Neural cell (in vitro differentiated cells): Measurements from ENCODE around the gene WDR75. TPM values are rescaled to one million over a fixed set of nuclear protein-coding genes. Genes with fewer than 3 reads are reported as not detected.

ENCODE experiments used
- H2AFZ ChIP-seq: fragments of 200-600, 300-800 bp; sonication (generic), shearing (Covaris generic); 2 replicates; pipeline ENCODE4 v1.6.0; 2014; ENCODE audit warnings: low read depth, mild to moderate bottlenecking, antibody characterized with exemption, low read length, moderate library complexity
- H3F3A ChIP-seq: fragments of 200-600 bp; shearing (Covaris generic); 2 replicates; pipeline ENCODE4 v1.6.1; 2016; ENCODE audit warnings: mild to moderate bottlenecking, moderate library complexity, mixed read lengths, antibody characterized with exemption, low read length; ENCODE audit not compliant: insufficient read depth, poor library complexity, severe bottlenecking
- H3K27ac ChIP-seq: fragments of 200-600, 300-800 bp; sonication (generic), shearing (Covaris generic); 2 replicates; pipeline ENCODE4 v1.5.1; 2014; ENCODE audit warnings: mild to moderate bottlenecking, low read length, moderate library complexity
- H3K27me3 ChIP-seq: fragments of 300-800, 200-600 bp; sonication (generic), shearing (Covaris generic); 2 replicates; pipeline ENCODE4 v1.6.0; 2014; ENCODE audit warnings: mild to moderate bottlenecking, low read depth, low read length, moderate library complexity; ENCODE audit not compliant: insufficient read depth
- H3K36me3 ChIP-seq: fragments of 300-800, 200-600 bp; sonication (generic), shearing (Covaris generic); 2 replicates; pipeline ENCODE4 v1.5.1; 2014; ENCODE audit warnings: mild to moderate bottlenecking, antibody characterized with exemption, low read length, moderate library complexity; ENCODE audit not compliant: insufficient read depth
- H3K4me2 ChIP-seq: fragments of 300-800, 200-600 bp; sonication (generic), shearing (Covaris generic); 2 replicates; pipeline ENCODE4 v1.6.0; 2014; ENCODE audit warnings: mild to moderate bottlenecking, low read length
- H3K4me3 ChIP-seq: fragments of 300-800, 200-600 bp; sonication (generic), shearing (Covaris generic); 2 replicates; pipeline ENCODE4 v1.5.1; 2014; ENCODE audit warnings: mild to moderate bottlenecking, low read length, moderate library complexity
- H3K79me2 ChIP-seq: fragments of 200-600 bp; shearing (Covaris generic); replicated peaks from 2 replicates; pipeline ENCODE4 v1.6.0; 2014; ENCODE audit warnings: mild to moderate bottlenecking, low read length, moderate library complexity; ENCODE audit not compliant: insufficient read depth
- H3K9ac ChIP-seq: fragments of 300-800, 200-600 bp; sonication (generic), shearing (Covaris generic); 2 replicates; pipeline ENCODE4 v1.6.1; 2016; ENCODE audit warnings: mild to moderate bottlenecking, low read length, mixed read lengths
- H3K9me2 ChIP-seq: fragments of 200-600 bp; shearing (Covaris generic); 2 replicates; pipeline ENCODE4 v1.6.1; 2016; ENCODE audit warnings: mild to moderate bottlenecking, low read length, mixed read lengths; ENCODE audit not compliant: insufficient read depth
- H3K9me3 ChIP-seq: fragments of 200-600, 300-800 bp; sonication (generic), shearing (Covaris generic); 2 replicates; pipeline ENCODE4 v1.6.1; 2016; ENCODE audit warnings: mild to moderate bottlenecking, mixed run types, low read length, moderate library complexity, mixed read lengths
- H4K20me1 ChIP-seq: fragments of 200-600 bp; shearing (Covaris generic); 2 replicates; pipeline ENCODE4 v1.6.1; 2016; ENCODE audit warnings: mild to moderate bottlenecking, mixed run types; ENCODE audit not compliant: insufficient read depth
- EP300 ChIP-seq: fragments of 450-650 bp; conservative IDR thresholded peaks from 2 replicates; pipeline ENCODE4 v1.6.1; 2014; ENCODE audit warnings: antibody characterized with exemption, mild to moderate bottlenecking, moderate library complexity; ENCODE audit not compliant: poor library complexity, severe bottlenecking
- EZH2 ChIP-seq: fragments of 200-600, 300-800 bp; shearing (Covaris generic), sonication (generic); IDR thresholded peaks from 2 replicates; pipeline ENCODE4 v1.6.1; 2014; ENCODE audit warnings: antibody characterized with exemption, low read length, borderline replicate concordance, mild to moderate bottlenecking; ENCODE audit not compliant: insufficient read depth, poor library complexity, severe bottlenecking
- MXI1 ChIP-seq: fragments of 450-650 bp; conservative IDR thresholded peaks from 2 replicates; pipeline ENCODE4 v1.6.1; 2014; ENCODE audit warnings: antibody characterized with exemption, mild to moderate bottlenecking; ENCODE audit not compliant: poor library complexity, severe bottlenecking
- POLR2AphosphoS5 ChIP-seq: IDR thresholded peaks from 2 replicates; pipeline ENCODE4 v1.6.1; 2012
- RAD21 ChIP-seq: fragments of 450-650 bp; conservative IDR thresholded peaks from 2 replicates; pipeline ENCODE4 v1.6.1; 2014; ENCODE audit warnings: antibody characterized with exemption, mild to moderate bottlenecking, moderate library complexity
- SMC3 ChIP-seq: fragments of 450-650 bp; conservative IDR thresholded peaks from 2 replicates; pipeline ENCODE4 v1.6.1; 2014; ENCODE audit warnings: antibody characterized with exemption, mild to moderate bottlenecking, moderate library complexity; ENCODE audit not compliant: poor library complexity
- TAF1 ChIP-seq: IDR thresholded peaks from 2 replicates; pipeline ENCODE4 v1.6.1; 2012; ENCODE audit warnings: low read depth
- polyA plus RNA-seq: library from polyadenylated mRNA; depleted of rRNA; stranded (reverse); fragments of >200 nt; gene quantifications from 2 replicates; pipeline ENCODE4 v1.2.3, GENCODE V29; 2014
- TF ChIP-seq, protein P1 (sequence below): IDR thresholded peaks from 2 replicates; pipeline ENCODE4 v1.6.1; 2012; ENCODE audit warnings: borderline replicate concordance
- TF ChIP-seq, protein P2 (sequence below): fragments of 450-650 bp; IDR thresholded peaks from 2 replicates; pipeline ENCODE4 v1.5.1; 2014; ENCODE audit warnings: antibody characterized with exemption, mild to moderate bottlenecking, moderate library complexity; ENCODE audit not compliant: poor library complexity, severe bottlenecking

WDR75 gene
- polyA plus RNA-seq, 1 donor from 2014 or later, result 62.5 TPM

DNA sequence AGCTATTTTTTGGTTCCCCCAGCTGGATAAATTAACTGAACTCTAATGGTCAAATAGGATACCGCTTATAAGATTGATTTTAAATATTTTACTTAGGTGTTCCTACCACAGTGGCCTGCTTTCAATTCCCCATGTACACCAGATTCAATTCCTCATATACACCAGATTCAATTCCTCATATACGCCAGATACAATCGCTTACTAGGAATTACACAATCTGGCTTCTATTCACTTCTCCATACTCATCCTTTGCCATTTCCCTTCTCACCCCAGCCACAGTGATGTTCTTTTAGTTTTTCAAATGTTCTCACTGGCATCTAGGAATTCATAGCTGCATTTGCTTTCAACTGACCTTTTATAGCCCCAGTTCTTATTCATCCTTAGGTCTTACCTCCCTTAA lies 72.8 kb downstream of the WDR75 start:
- TF ChIP-seq SMC3 (no peak), RAD21 (no peak), EZH2 (no peak), TAF1 (no peak), POLR2AphosphoS5 (no peak)
- no peaks in the 10 kb centered on the region for H3K79me2 ChIP-seq
- no peaks in the 10 kb centered on the region for H3K36me3 ChIP-seq
- no peak overlapping the region for H3K27ac ChIP-seq
- H3K27me3 ChIP-seq, result no peaks in the 10 kb centered on the region
- no peaks in the 10 kb centered on the region for H3K9me2 ChIP-seq
- no peaks in the 10 kb centered on the region for H4K20me1 ChIP-seq
- no peaks in the 10 kb centered on the region for H3F3A ChIP-seq
- H3K9ac ChIP-seq, result no peak overlapping the region
- no peak overlapping the region for H3K4me2 ChIP-seq
- no peak overlapping the region for H3K4me3 ChIP-seq
- H2AFZ ChIP-seq, result no peak overlapping the region
- no peaks in the 10 kb centered on the region for H3K9me3 ChIP-seq

DNA sequence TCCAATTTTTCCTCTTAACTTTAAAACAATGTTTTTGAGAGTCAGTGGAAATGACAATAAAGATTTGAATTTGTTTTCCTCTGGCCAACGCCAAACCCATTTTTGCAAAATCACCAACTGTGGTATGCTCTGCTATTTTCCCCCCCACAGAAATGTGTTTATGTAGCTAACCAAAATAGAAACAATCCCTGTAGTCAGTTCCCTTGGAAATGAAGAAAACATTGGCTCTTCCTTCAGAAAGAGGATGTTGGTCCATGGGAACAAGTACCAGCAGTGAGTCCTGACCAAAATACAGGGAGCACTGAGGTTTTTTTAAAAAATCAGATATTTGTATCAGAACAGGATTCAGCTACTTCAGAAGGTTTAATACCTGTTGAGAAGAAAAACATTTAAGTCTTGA lies 74.0 kb downstream of the WDR75 start:
- Histone ChIP-seq H3F3A (no peaks in the 10 kb centered on the region), H4K20me1 (no peaks in the 10 kb centered on the region), H3K9me3 (no peaks in the 10 kb centered on the region), H3K27ac (no peak overlapping the region), H3K4me3 (no peak overlapping the region), H3K27me3 (no peaks in the 10 kb centered on the region), H3K79me2 (no peaks in the 10 kb centered on the region), H3K36me3 (no peaks in the 10 kb centered on the region), H3K9ac (no peak overlapping the region), H3K9me2 (no peaks in the 10 kb centered on the region), H2AFZ (no peak overlapping the region), H3K4me2 (no peak overlapping the region)
- TF ChIP-seq EP300, result no peak

DNA sequence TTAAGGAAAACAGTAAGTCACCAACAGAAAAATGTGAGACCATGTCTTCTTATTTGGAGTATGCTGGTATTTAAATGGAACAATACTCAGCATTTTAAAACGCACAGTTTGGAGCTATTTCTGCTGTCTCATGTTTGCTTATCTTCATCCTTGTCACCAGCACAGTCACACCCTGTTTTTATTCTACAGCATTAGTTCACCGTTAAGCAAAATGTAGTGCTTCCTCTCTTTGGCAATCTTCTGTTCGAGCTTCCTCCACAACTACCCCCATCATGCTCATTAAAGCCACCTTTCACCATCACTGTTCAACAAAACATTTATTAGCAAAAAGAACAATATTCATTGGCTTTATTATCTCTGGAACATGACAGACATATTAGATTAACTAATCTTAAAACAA lies 75.3 kb downstream of the WDR75 start:
- Histone ChIP-seq H3K9ac (no peak overlapping the region), H3K79me2 (no peaks in the 10 kb centered on the region), H3K9me3 (no peaks in the 10 kb centered on the region), H3F3A (no peaks in the 10 kb centered on the region), H4K20me1 (no peaks in the 10 kb centered on the region), H2AFZ (no peak overlapping the region), H3K27me3 (no peaks in the 10 kb centered on the region), H3K9me2 (no peaks in the 10 kb centered on the region), H3K27ac (no peak overlapping the region), H3K4me3 (no peak overlapping the region), H3K36me3 (no peaks in the 10 kb centered on the region), H3K4me2 (no peak overlapping the region)
- no peak for TF ChIP-seq EP300
- no peak for TF ChIP-seq RAD21
- TF ChIP-seq, protein P1, sequence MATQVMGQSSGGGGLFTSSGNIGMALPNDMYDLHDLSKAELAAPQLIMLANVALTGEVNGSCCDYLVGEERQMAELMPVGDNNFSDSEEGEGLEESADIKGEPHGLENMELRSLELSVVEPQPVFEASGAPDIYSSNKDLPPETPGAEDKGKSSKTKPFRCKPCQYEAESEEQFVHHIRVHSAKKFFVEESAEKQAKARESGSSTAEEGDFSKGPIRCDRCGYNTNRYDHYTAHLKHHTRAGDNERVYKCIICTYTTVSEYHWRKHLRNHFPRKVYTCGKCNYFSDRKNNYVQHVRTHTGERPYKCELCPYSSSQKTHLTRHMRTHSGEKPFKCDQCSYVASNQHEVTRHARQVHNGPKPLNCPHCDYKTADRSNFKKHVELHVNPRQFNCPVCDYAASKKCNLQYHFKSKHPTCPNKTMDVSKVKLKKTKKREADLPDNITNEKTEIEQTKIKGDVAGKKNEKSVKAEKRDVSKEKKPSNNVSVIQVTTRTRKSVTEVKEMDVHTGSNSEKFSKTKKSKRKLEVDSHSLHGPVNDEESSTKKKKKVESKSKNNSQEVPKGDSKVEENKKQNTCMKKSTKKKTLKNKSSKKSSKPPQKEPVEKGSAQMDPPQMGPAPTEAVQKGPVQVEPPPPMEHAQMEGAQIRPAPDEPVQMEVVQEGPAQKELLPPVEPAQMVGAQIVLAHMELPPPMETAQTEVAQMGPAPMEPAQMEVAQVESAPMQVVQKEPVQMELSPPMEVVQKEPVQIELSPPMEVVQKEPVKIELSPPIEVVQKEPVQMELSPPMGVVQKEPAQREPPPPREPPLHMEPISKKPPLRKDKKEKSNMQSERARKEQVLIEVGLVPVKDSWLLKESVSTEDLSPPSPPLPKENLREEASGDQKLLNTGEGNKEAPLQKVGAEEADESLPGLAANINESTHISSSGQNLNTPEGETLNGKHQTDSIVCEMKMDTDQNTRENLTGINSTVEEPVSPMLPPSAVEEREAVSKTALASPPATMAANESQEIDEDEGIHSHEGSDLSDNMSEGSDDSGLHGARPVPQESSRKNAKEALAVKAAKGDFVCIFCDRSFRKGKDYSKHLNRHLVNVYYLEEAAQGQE, result no peak
- no peak for TF ChIP-seq MXI1
- TF ChIP-seq SMC3, result no peak
- TF ChIP-seq POLR2AphosphoS5, result no peak
- no peak for TF ChIP-seq TAF1
- no peak for TF ChIP-seq EZH2
- TF ChIP-seq, protein P2, sequence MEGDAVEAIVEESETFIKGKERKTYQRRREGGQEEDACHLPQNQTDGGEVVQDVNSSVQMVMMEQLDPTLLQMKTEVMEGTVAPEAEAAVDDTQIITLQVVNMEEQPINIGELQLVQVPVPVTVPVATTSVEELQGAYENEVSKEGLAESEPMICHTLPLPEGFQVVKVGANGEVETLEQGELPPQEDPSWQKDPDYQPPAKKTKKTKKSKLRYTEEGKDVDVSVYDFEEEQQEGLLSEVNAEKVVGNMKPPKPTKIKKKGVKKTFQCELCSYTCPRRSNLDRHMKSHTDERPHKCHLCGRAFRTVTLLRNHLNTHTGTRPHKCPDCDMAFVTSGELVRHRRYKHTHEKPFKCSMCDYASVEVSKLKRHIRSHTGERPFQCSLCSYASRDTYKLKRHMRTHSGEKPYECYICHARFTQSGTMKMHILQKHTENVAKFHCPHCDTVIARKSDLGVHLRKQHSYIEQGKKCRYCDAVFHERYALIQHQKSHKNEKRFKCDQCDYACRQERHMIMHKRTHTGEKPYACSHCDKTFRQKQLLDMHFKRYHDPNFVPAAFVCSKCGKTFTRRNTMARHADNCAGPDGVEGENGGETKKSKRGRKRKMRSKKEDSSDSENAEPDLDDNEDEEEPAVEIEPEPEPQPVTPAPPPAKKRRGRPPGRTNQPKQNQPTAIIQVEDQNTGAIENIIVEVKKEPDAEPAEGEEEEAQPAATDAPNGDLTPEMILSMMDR, result no peak
